ENCODE measurements around the gene RPL22. TPM values are rescaled to one million over a fixed set of nuclear protein-coding genes. Genes with fewer than 3 reads are reported as not detected.

RPL22 gene
- total and polyA plus RNA-seq, 2 of the 8 experiments (the other 6 are each of a cell fraction or from before 2014, with no cell fraction given), result 133 to 521 TPM

- TF ChIP-seq SAP30 (IDR thresholded peaks at IDR 0.05; ENCODE audit: insufficient read depth, insufficient replicate concordance, low read length) (no peak), GABPA (IDR thresholded peaks at IDR 0.05; ENCODE audit: borderline replicate concordance, insufficient read depth, low read length) (no peak), CBX8 (IDR thresholded peaks at IDR 0.05; ENCODE audit: borderline replicate concordance, low read depth, low read length) (no peak), RXRA (IDR thresholded peaks at IDR 0.05; ENCODE audit: insufficient read depth, low read depth, low read length) (no peak)
- TF ChIP-seq, protein P1, sequence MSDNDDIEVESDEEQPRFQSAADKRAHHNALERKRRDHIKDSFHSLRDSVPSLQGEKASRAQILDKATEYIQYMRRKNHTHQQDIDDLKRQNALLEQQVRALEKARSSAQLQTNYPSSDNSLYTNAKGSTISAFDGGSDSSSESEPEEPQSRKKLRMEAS (IDR thresholded peaks at IDR 0.05), result no peak
These were observed 19.1 kb downstream of the RPL22 start, which contains the start of gene CHD5 (continued) for GRCh38 chr1:6180268-6180706.
